Fibroblast of lung (primary cell): ENCODE data around the gene PRSS16.

ENCODE experiments used
- EZH2 ChIP-seq: IDR thresholded peaks from 2 replicates; pipeline ENCODE4 v1.5.1; 2012; ENCODE audit warnings: low read length, control low read depth, mild to moderate bottlenecking; ENCODE audit errors: missing control alignments
- TF ChIP-seq, protein P1 (sequence below), 2 donors: IDR thresholded peaks in 1 of 2; conservative IDR thresholded peaks in 1 of 2; 1 replicate in 1 of 2; 2 replicates in 1 of 2; pipeline ENCODE4 v1.5.1; 2011 to 2012; ENCODE audit warnings: low read length in 2 of 2, control low read depth in 1 of 2, inconsistent platforms in 1 of 2, low read depth in 1 of 2, mild to moderate bottlenecking in 1 of 2

GRCh38 chr6:27255866-27256265 is 8.4 kb downstream of the PRSS16 start:
- TF ChIP-seq, protein P1, sequence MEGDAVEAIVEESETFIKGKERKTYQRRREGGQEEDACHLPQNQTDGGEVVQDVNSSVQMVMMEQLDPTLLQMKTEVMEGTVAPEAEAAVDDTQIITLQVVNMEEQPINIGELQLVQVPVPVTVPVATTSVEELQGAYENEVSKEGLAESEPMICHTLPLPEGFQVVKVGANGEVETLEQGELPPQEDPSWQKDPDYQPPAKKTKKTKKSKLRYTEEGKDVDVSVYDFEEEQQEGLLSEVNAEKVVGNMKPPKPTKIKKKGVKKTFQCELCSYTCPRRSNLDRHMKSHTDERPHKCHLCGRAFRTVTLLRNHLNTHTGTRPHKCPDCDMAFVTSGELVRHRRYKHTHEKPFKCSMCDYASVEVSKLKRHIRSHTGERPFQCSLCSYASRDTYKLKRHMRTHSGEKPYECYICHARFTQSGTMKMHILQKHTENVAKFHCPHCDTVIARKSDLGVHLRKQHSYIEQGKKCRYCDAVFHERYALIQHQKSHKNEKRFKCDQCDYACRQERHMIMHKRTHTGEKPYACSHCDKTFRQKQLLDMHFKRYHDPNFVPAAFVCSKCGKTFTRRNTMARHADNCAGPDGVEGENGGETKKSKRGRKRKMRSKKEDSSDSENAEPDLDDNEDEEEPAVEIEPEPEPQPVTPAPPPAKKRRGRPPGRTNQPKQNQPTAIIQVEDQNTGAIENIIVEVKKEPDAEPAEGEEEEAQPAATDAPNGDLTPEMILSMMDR (conservative IDR thresholded peaks at IDR 0.05 in 1 of 2, IDR thresholded peaks at IDR 0.05 in 1 of 2; ENCODE audit: low read depth in 1 of 2, low read length in 2 of 2) = no peak
- TF ChIP-seq EZH2 = no peak
